Kidney (tissue), 14 donors: Measurements from ENCODE around the gene ARMH3. TPM values are rescaled to one million over a fixed set of nuclear protein-coding genes. Genes with fewer than 3 reads are reported as not detected.

Source experiments
- DNase-seq, 5 donors: peaks; one replicate each; pipeline ENCODE4 v3.0.0-alpha.2; 2013 to 2020
- FAIRE-seq: peaks from 2 replicates; lab custom pipeline; 2012; peaks lifted over from hg19 to GRCh38; lab: Jason Lieb, UNC
- H3K27ac ChIP-seq, 2 donors: one replicate each; pipeline ENCODE4 v1.7.0; 2013; ENCODE audit warnings: low read depth in 2 of 2, low read length in 2 of 2, inconsistent platforms in 1 of 2
- H3K27me3 ChIP-seq: one replicate; pipeline ENCODE4 v1.7.1; 2013; ENCODE audit warnings: low read length, inconsistent platforms; ENCODE audit not compliant: control insufficient read depth, insufficient read depth
- H3K36me3 ChIP-seq, 3 donors: one replicate each; pipeline versions ENCODE4 v1.7.0 to v1.7.1; 2013; ENCODE audit warnings: low read length in 3 of 3, control low read depth in 1 of 3, inconsistent platforms in 1 of 3; ENCODE audit not compliant: insufficient read depth in 3 of 3, control insufficient read depth in 2 of 3
- H3K4me1 ChIP-seq, 3 donors: one replicate each; pipeline versions ENCODE4 v1.7.0 to v1.7.1; 2013; ENCODE audit warnings: low read length in 3 of 3, inconsistent platforms in 1 of 3, low read depth in 1 of 3; ENCODE audit not compliant: control insufficient read depth in 2 of 3, insufficient read depth in 2 of 3
- H3K4me3 ChIP-seq, 3 donors: one replicate each; pipeline versions ENCODE4 v1.7.0 to v1.8.1; 2013; ENCODE audit warnings: low read length in 3 of 3, control low read depth in 1 of 3, inconsistent platforms in 1 of 3
- H3K9ac ChIP-seq, 3 donors: one replicate each; pipeline versions ENCODE4 v1.7.0 to v1.7.1; 2013; ENCODE audit warnings: low read length in 3 of 3, control low read depth in 1 of 3, inconsistent platforms in 1 of 3
- H3K9me3 ChIP-seq, 3 donors: one replicate each; pipeline versions ENCODE4 v1.7.0 to v1.7.1; 2013; ENCODE audit warnings: low read length in 3 of 3, control low read depth in 1 of 3, inconsistent platforms in 1 of 3; ENCODE audit not compliant: control insufficient read depth in 2 of 3, insufficient read depth in 1 of 3
- CTCF ChIP-seq: IDR thresholded peaks from 3 replicates; pipeline ENCODE4 v1.5.1; 2012; ENCODE audit warnings: mild to moderate bottlenecking, moderate library complexity, borderline replicate concordance; ENCODE audit not compliant: insufficient read depth; ENCODE audit errors: extremely low read depth
- intact Hi-C: fragments of 100-400 bp; cut with DNase I; formaldehyde crosslinking; loops from one replicate; pipeline ENCODE4 v1.11.1; 2022
- polyA plus RNA-seq: library from polyadenylated mRNA; stranded (reverse); fragments of 350-450 nt; fragmentation: Illumina TruSeq; extraction: RNeasy Lipid Tissue Mini Kit (QIAGEN cat#74804); gene quantifications from one replicate; pipeline ENCODE4 v1.2.3, GENCODE V29; 2014; ENCODE audit warnings: low read depth, low replicate concordance; ENCODE audit not compliant: insufficient read depth
- total RNA-seq: library from RNA; stranded (reverse); fragmentation: NEBNext Ultra II Directional; extraction: Animal tissue kit (Norgen Biotek cat#: 25700); gene quantifications from one replicate; pipeline ENCODE4 v1.2.1, GENCODE V29; 2021
- donor health status: control.
- donor health status: control.
- donor health status: control.
- donor health status: control.
- donor health status: control.
- donor health status: DM: yes; HTN: yes; CAD: no.
- donor health status: Normal renal cell carcinoma (clear cell type).

ARMH3 gene
- total and polyA plus RNA-seq, 2 donors from 2014 or later, result 14.0 to 26.1 TPM

- H3K4me1 ChIP-seq, result peaks cover 3 to 16% (median 12%) of the 10 kb centered on the region in 3 donors
- H3K27ac ChIP-seq, result peak overlapping the region; percentile 93 to 96
- no peak for FAIRE-seq
- TF ChIP-seq CTCF, result no peak
- H3K9me3 ChIP-seq, result no peaks in the 10 kb centered on the region
- peak overlapping the region; percentile 92 to 99 (median 93) for H3K4me3 ChIP-seq
- peak overlapping the region; percentile 30 to 98 (median 72) for H3K9ac ChIP-seq
- peaks cover 0 to 3% (median 0%) of the 10 kb centered on the region in 3 donors for H3K36me3 ChIP-seq
- H3K27me3 ChIP-seq, result no peaks in the 10 kb centered on the region
- DNase-seq, result peak; percentile 68 to 97 (median 83)
- intact Hi-C loops, result no loop called here
Measured at GRCh38 chr10:101817337-101818118, 238.4 kb downstream of the ARMH3 start.

- peak overlapping the region; percentile 93 to 96 for H3K27ac ChIP-seq
- DNase-seq, result peak in 1 of 5 donors; percentile 22
Measured at GRCh38 chr10:101816913-101817336, 239.0 kb downstream of the ARMH3 start.

GRCh38 chr10:101816376-101816775 is 239.6 kb downstream of the ARMH3 start:
- H3K4me3 ChIP-seq, result peak overlapping the region; percentile 92 to 99 (median 93)
- peaks cover 0 to 10% (median 2%) of the 10 kb centered on the region in 3 donors for H3K36me3 ChIP-seq
- H3K27me3 ChIP-seq, result no peaks in the 10 kb centered on the region
- no peak for TF ChIP-seq CTCF
- peaks cover 3 to 16% (median 12%) of the 10 kb centered on the region in 3 donors for H3K4me1 ChIP-seq
- intact Hi-C loops, result no loop called here
- H3K9me3 ChIP-seq, result no peaks in the 10 kb centered on the region
- DNase-seq, result peak in 2 of 5 donors; percentile 29 to 32
- H3K27ac ChIP-seq, result peak overlapping the region in 1 of 2 donors; percentile 93
- no peak for FAIRE-seq
- H3K9ac ChIP-seq, result peak overlapping the region; percentile 59 to 98 (median 72)

More at GRCh38 chr10:101816913-101817336, 239.0 kb downstream of the ARMH3 start:
- TF ChIP-seq CTCF, result no peak
- H3K4me1 ChIP-seq, result peaks cover 3 to 16% (median 12%) of the 10 kb centered on the region in 3 donors
- H3K9ac ChIP-seq, result peak overlapping the region; percentile 30 to 98 (median 72)
- no peaks in the 10 kb centered on the region for H3K27me3 ChIP-seq
- no peaks in the 10 kb centered on the region for H3K9me3 ChIP-seq
- peaks cover 0 to 9% (median 0%) of the 10 kb centered on the region in 3 donors for H3K36me3 ChIP-seq
- intact Hi-C loops, result no loop called here
- H3K4me3 ChIP-seq, result peak overlapping the region; percentile 92 to 99 (median 93)
- FAIRE-seq, result no peak
